ENCODE data around the gene CCNF.

DNA sequence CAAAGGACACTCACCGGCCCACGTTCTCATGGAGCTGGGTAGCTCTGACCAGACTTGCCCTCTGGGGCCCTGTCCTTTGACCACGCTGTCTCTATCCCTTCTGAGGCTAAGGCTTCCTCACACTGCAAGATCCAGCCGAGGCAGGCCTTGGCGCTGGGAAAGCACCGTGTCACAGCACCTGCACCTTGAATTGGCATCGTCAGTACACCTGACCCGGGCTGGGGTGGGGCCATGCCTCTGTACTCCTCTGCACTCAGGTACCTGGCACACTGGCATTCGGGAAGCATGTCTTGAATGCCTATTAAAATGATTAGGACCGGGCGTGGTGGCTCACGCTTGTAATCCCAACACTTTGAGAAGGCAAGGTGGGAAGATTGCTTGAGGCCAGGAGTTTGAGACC lies 51.7 kb downstream of the CCNF start:
- TF ChIP-seq, protein P1, sequence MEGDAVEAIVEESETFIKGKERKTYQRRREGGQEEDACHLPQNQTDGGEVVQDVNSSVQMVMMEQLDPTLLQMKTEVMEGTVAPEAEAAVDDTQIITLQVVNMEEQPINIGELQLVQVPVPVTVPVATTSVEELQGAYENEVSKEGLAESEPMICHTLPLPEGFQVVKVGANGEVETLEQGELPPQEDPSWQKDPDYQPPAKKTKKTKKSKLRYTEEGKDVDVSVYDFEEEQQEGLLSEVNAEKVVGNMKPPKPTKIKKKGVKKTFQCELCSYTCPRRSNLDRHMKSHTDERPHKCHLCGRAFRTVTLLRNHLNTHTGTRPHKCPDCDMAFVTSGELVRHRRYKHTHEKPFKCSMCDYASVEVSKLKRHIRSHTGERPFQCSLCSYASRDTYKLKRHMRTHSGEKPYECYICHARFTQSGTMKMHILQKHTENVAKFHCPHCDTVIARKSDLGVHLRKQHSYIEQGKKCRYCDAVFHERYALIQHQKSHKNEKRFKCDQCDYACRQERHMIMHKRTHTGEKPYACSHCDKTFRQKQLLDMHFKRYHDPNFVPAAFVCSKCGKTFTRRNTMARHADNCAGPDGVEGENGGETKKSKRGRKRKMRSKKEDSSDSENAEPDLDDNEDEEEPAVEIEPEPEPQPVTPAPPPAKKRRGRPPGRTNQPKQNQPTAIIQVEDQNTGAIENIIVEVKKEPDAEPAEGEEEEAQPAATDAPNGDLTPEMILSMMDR (IDR thresholded peaks at IDR 0.05; ENCODE audit: insufficient read depth, low read length), result no peak
- TF ChIP-seq, protein P2, sequence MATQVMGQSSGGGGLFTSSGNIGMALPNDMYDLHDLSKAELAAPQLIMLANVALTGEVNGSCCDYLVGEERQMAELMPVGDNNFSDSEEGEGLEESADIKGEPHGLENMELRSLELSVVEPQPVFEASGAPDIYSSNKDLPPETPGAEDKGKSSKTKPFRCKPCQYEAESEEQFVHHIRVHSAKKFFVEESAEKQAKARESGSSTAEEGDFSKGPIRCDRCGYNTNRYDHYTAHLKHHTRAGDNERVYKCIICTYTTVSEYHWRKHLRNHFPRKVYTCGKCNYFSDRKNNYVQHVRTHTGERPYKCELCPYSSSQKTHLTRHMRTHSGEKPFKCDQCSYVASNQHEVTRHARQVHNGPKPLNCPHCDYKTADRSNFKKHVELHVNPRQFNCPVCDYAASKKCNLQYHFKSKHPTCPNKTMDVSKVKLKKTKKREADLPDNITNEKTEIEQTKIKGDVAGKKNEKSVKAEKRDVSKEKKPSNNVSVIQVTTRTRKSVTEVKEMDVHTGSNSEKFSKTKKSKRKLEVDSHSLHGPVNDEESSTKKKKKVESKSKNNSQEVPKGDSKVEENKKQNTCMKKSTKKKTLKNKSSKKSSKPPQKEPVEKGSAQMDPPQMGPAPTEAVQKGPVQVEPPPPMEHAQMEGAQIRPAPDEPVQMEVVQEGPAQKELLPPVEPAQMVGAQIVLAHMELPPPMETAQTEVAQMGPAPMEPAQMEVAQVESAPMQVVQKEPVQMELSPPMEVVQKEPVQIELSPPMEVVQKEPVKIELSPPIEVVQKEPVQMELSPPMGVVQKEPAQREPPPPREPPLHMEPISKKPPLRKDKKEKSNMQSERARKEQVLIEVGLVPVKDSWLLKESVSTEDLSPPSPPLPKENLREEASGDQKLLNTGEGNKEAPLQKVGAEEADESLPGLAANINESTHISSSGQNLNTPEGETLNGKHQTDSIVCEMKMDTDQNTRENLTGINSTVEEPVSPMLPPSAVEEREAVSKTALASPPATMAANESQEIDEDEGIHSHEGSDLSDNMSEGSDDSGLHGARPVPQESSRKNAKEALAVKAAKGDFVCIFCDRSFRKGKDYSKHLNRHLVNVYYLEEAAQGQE (IDR thresholded peaks at IDR 0.05; ENCODE audit: insufficient replicate concordance, low read depth), result no peak
- TF ChIP-seq SPI1 (IDR thresholded peaks at IDR 0.05; ENCODE audit: borderline replicate concordance, low read depth) (no peak), GABPA (IDR thresholded peaks at IDR 0.05; ENCODE audit: low read depth) (no peak), POLR2AphosphoS5 (IDR thresholded peaks at IDR 0.05; ENCODE audit: low read depth) (no peak)
